Activated naive CD4-positive, alpha-beta T cell treated with anti-CD3 and anti-CD28 coated beads, Interleukin-2, amount 10 ng/mL, durations not matched to agents 7 days and 5 days (primary cell): ENCODE data around the gene EYA2.
"Not testable (repeated sequence)": the region's sequence is repeated elsewhere in the genome, so short reads cannot be mapped to it uniquely, and the experiment has no call there.

Experiments used
- CTCF ChIA-PET: fragments of 350-600 bp; sonication (Branson Sonifier 250); formaldehyde crosslinking; loops from one replicate; lab custom pipeline; 2021; ENCODE audit warnings: antibody characterized with exemption; lab: Charles Lee
- DNase-seq: peaks from one replicate; pipeline ENCODE4 v3.0.0-alpha.2; 2020
- H3K27ac Mint-ChIP-seq: one replicate; pipeline ENCODE4 v1.8.0; 2021; ENCODE audit warnings: mild to moderate bottlenecking, moderate library complexity, mixed read lengths
- H3K27me3 Mint-ChIP-seq: one replicate; pipeline ENCODE4 v1.8.0; 2021; ENCODE audit warnings: mild to moderate bottlenecking, mixed read lengths
- H3K36me3 Mint-ChIP-seq: one replicate; pipeline ENCODE4 v1.8.0; 2021; ENCODE audit warnings: mixed read lengths
- H3K4me1 Mint-ChIP-seq: one replicate; pipeline ENCODE4 v1.8.0; 2021; ENCODE audit warnings: mixed read lengths
- H3K4me3 Mint-ChIP-seq: one replicate; pipeline ENCODE4 v1.8.0; 2021; ENCODE audit warnings: mild to moderate bottlenecking, moderate library complexity, mixed read lengths
- H3K9me3 Mint-ChIP-seq: one replicate; pipeline ENCODE4 v1.8.0; 2021; ENCODE audit warnings: mixed read lengths

EYA2 gene

DNA sequence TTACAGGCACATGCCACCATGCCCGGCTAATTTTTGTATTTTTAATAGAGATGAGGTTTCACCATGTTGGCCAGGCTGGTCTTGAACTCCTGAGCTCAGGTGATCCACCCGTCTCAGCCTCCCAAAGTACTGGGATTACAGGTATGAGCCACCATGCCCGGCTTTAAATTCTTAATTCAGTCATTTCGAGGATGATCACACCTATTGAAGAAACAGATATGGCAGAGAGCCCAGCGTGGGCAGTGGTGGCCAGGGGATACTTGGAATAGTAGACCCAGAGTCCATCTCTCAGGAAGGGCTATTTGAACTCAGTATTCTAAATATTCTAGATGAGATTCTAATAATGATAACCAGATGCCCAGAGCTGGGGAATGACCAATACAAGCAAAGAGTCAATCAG lies 281.6 kb downstream of the EYA2 start:
- H3K27ac Mint-ChIP-seq, H3K4me3 Mint-ChIP-seq, H3K4me1 Mint-ChIP-seq, H3K9me3 Mint-ChIP-seq, CTCF ChIA-PET, H3K36me3 Mint-ChIP-seq, DNase-seq: not testable (repeated sequence)
- peaks cover 21% of the 10 kb centered on the region for H3K27me3 Mint-ChIP-seq

GRCh38 chr20:47178277-47178676 lies 283.6 kb downstream of the EYA2 start:
- no peak for DNase-seq
- H3K4me1 Mint-ChIP-seq: peaks cover 2% of the 10 kb centered on the region
- H3K27me3 Mint-ChIP-seq: peaks cover 8% of the 10 kb centered on the region
- no peak overlapping the region for H3K27ac Mint-ChIP-seq
- no peaks in the 10 kb centered on the region for H3K36me3 Mint-ChIP-seq
- H3K9me3 Mint-ChIP-seq: peaks cover 8% of the 10 kb centered on the region
- no peak overlapping the region for H3K4me3 Mint-ChIP-seq
- CTCF ChIA-PET: no interaction called here

GRCh38 chr20:47178851-47179250 lies 284.2 kb downstream of the EYA2 start:
- Mint-ChIP-seq H3K27ac (no peak overlapping the region), H3K4me1 (peaks cover 2% of the 10 kb centered on the region), H3K4me3 (no peak overlapping the region), H3K9me3 (peaks cover 8% of the 10 kb centered on the region), H3K36me3 (no peaks in the 10 kb centered on the region), H3K27me3 (peaks cover 12% of the 10 kb centered on the region)
- no peak for DNase-seq
- CTCF ChIA-PET: no interaction called here

GRCh38 chr20:47179267-47179666 lies 284.6 kb downstream of the EYA2 start:
- Mint-ChIP-seq H3K9me3 (peaks cover 8% of the 10 kb centered on the region), H3K27ac (no peak overlapping the region), H3K4me3 (no peak overlapping the region), H3K27me3 (peaks cover 13% of the 10 kb centered on the region), H3K36me3 (no peaks in the 10 kb centered on the region), H3K4me1 (peaks cover 2% of the 10 kb centered on the region)
- CTCF ChIA-PET: no interaction called here
- DNase-seq: no peak

- Mint-ChIP-seq H3K27ac (no peak overlapping the region), H3K4me1 (peaks cover 4% of the 10 kb centered on the region), H3K36me3 (no peaks in the 10 kb centered on the region), H3K4me3 (no peak overlapping the region), H3K9me3 (peaks cover 8% of the 10 kb centered on the region), H3K27me3 (peaks cover 4% of the 10 kb centered on the region)
- DNase-seq: peak; percentile 26
- CTCF ChIA-PET: interaction anchor here (0.9 to 1.3 kb wide), 2 partner anchors 15 to 203 kb away, joined by 3 to 4 read pairs; no protein-coding TSS in a partner anchor
Measured at GRCh38 chr20:47181056-47181862, 286.6 kb downstream of the EYA2 start.

DNA sequence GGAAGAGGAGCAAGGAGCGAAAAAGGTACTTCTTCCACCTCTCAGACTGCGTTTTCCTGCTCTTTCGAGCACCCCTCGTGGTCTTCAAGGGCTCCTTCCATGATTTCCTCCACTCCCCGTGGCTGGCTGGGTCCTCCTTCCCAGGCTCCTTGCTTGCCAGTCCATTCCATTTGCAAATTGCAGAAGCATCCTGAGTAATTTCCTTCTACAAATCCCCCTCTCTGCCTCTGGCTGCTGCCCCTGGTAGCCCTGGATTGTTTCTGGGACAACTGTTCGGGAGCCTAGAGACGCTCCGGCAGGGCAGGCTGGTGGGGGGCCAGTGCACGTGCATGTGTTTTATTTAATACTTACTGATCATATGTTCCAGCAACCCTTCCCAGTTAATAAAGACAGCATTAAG lies 288.7 kb downstream of the EYA2 start:
- peaks cover 8% of the 10 kb centered on the region for H3K9me3 Mint-ChIP-seq
- no peaks in the 10 kb centered on the region for H3K36me3 Mint-ChIP-seq
- no peak overlapping the region for H3K27ac Mint-ChIP-seq
- peaks cover 17% of the 10 kb centered on the region for H3K4me1 Mint-ChIP-seq
- DNase-seq: no peak
- CTCF ChIA-PET: no interaction called here
- no peak overlapping the region for H3K4me3 Mint-ChIP-seq
- H3K27me3 Mint-ChIP-seq: peaks cover 4% of the 10 kb centered on the region

- no peak overlapping the region for H3K4me3 Mint-ChIP-seq
- peak overlapping the region; percentile 55 for H3K27ac Mint-ChIP-seq
- CTCF ChIA-PET: no interaction called here
- H3K36me3 Mint-ChIP-seq: no peaks in the 10 kb centered on the region
- peaks cover 25% of the 10 kb centered on the region for H3K4me1 Mint-ChIP-seq
- H3K9me3 Mint-ChIP-seq: no peaks in the 10 kb centered on the region
- peaks cover 7% of the 10 kb centered on the region for H3K27me3 Mint-ChIP-seq
- DNase-seq: peak; percentile 57
Measured at GRCh38 chr20:47187450-47188195, 293.0 kb downstream of the EYA2 start.

GRCh38 chr20:47188540-47188939 lies 293.9 kb downstream of the EYA2 start:
- Mint-ChIP-seq H3K9me3 (no peaks in the 10 kb centered on the region), H3K36me3 (no peaks in the 10 kb centered on the region), H3K27me3 (peaks cover 10% of the 10 kb centered on the region), H3K4me1 (peaks cover 25% of the 10 kb centered on the region), H3K4me3 (no peak overlapping the region), H3K27ac (peak overlapping the region; percentile 76)
- CTCF ChIA-PET: no interaction called here
- DNase-seq: no peak

GRCh38 chr20:47189060-47189459 lies 294.4 kb downstream of the EYA2 start:
- H3K9me3 Mint-ChIP-seq: no peaks in the 10 kb centered on the region
- no peak overlapping the region for H3K4me3 Mint-ChIP-seq
- no peak overlapping the region for H3K27ac Mint-ChIP-seq
- CTCF ChIA-PET: no interaction called here
- DNase-seq: no peak
- H3K27me3 Mint-ChIP-seq: peaks cover 7% of the 10 kb centered on the region
- H3K4me1 Mint-ChIP-seq: peaks cover 25% of the 10 kb centered on the region
- H3K36me3 Mint-ChIP-seq: no peaks in the 10 kb centered on the region

- Mint-ChIP-seq H3K4me1 (peaks cover 23% of the 10 kb centered on the region), H3K36me3 (no peaks in the 10 kb centered on the region), H3K9me3 (no peaks in the 10 kb centered on the region), H3K27ac (no peak overlapping the region), H3K27me3 (peaks cover 24% of the 10 kb centered on the region), H3K4me3 (no peak overlapping the region)
- CTCF ChIA-PET: no interaction called here
- no peak for DNase-seq
Measured at GRCh38 chr20:47191074-47191673, 296.5 kb downstream of the EYA2 start.

GRCh38 chr20:47191956-47192355 lies 297.3 kb downstream of the EYA2 start:
- DNase-seq: no peak
- Mint-ChIP-seq H3K27ac (no peak overlapping the region), H3K27me3 (peaks cover 27% of the 10 kb centered on the region), H3K4me3 (no peak overlapping the region), H3K4me1 (peaks cover 29% of the 10 kb centered on the region), H3K36me3 (no peaks in the 10 kb centered on the region), H3K9me3 (no peaks in the 10 kb centered on the region)
- CTCF ChIA-PET: no interaction called here

DNA sequence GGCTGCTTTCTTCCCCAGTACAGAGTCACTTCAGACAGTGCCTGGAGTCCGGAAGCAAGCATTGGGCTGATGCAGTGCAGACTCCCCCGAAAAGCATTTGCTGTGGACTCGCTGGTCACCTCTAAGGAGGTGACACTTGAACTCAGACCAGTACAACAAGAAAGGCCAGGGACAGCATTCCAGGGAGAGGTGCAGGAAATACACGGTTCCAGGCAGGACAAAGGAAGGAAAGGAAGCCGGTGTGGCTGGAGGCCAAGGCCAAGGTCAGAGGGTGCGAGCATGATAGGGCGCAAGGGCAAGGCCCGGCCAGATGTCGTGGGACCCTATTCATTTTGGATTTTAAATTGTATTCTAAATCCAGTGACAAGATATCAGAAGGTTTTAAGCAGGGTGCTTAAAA lies 300.9 kb downstream of the EYA2 start:
- Mint-ChIP-seq H3K4me1 (peaks cover 12% of the 10 kb centered on the region), H3K9me3 (no peaks in the 10 kb centered on the region), H3K36me3 (no peaks in the 10 kb centered on the region), H3K4me3 (no peak overlapping the region), H3K27me3 (peaks cover 27% of the 10 kb centered on the region), H3K27ac (no peak overlapping the region)
- no peak for DNase-seq
- CTCF ChIA-PET: interaction anchor here (1.9 to 4.7 kb wide), 3 partner anchors 10 to 188 kb away, joined by 6 to 58 read pairs (median 9); no protein-coding TSS in a partner anchor

GRCh38 chr20:47196091-47197081 lies 301.7 kb downstream of the EYA2 start:
- Mint-ChIP-seq H3K9me3 (no peaks in the 10 kb centered on the region), H3K4me1 (peaks cover 12% of the 10 kb centered on the region), H3K27me3 (peaks cover 27% of the 10 kb centered on the region), H3K36me3 (no peaks in the 10 kb centered on the region), H3K4me3 (no peak overlapping the region), H3K27ac (no peak overlapping the region)
- CTCF ChIA-PET: interaction anchor here (0.6 to 4.7 kb wide), 15 partner anchors 9 to 1424 kb away, joined by 3 to 58 read pairs (median 3); no protein-coding TSS in a partner anchor
- DNase-seq: peak; percentile 85
